Measurements from ENCODE around the gene EME2.

DNA sequence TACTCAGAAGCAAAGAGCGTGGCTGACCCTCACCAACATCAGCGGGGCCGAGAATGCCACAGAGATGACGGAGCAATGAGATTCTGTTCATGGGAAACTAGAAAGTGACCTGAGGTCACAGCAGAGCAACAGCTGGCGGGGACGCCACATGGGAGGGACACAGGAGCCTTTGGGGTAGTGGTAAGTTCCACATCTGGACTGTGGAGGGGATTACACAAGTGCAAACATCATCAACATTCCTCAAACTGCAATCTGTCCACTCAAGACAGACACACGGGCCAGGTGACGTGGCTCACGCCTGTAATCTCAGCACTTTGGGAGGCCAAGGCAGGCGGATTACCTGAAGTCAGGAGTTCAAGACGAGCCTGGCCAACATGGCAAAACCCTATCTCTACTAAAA, 42.9 kb downstream of the EME2 start:
- TF ChIP-seq, protein P1, sequence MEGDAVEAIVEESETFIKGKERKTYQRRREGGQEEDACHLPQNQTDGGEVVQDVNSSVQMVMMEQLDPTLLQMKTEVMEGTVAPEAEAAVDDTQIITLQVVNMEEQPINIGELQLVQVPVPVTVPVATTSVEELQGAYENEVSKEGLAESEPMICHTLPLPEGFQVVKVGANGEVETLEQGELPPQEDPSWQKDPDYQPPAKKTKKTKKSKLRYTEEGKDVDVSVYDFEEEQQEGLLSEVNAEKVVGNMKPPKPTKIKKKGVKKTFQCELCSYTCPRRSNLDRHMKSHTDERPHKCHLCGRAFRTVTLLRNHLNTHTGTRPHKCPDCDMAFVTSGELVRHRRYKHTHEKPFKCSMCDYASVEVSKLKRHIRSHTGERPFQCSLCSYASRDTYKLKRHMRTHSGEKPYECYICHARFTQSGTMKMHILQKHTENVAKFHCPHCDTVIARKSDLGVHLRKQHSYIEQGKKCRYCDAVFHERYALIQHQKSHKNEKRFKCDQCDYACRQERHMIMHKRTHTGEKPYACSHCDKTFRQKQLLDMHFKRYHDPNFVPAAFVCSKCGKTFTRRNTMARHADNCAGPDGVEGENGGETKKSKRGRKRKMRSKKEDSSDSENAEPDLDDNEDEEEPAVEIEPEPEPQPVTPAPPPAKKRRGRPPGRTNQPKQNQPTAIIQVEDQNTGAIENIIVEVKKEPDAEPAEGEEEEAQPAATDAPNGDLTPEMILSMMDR (conservative IDR thresholded peaks at IDR 0.05; ENCODE audit: low read depth, low read length): no peak
- no peak for TF ChIP-seq EZH2 (IDR thresholded peaks at IDR 0.05; ENCODE audit: borderline replicate concordance, low read depth, low read length, poor library complexity, severe bottlenecking)

All from A673 (cell line).